Fibroblast of skin of left biceps (primary cell): Measurements from ENCODE around the gene NARF.
"Not testable (repeated sequence)": the region's sequence is repeated elsewhere in the genome, so short reads cannot be mapped to it uniquely, and the experiment has no call there.

Experiments used
- DNase-seq, 2 experiments: peaks; one replicate each; pipeline ENCODE4 v3.0.0-alpha.2; 2013; ENCODE audit warnings: low read depth in 2 of 2

Gene NARF

GRCh38 chr17:82458179-82458884 is at the start of gene NARF:
NARF (plus strand) TSS chr17:82458741; CDS start chr17:82458804, 63 bp downstream.
- peak; percentile 98 for DNase-seq

DNA sequence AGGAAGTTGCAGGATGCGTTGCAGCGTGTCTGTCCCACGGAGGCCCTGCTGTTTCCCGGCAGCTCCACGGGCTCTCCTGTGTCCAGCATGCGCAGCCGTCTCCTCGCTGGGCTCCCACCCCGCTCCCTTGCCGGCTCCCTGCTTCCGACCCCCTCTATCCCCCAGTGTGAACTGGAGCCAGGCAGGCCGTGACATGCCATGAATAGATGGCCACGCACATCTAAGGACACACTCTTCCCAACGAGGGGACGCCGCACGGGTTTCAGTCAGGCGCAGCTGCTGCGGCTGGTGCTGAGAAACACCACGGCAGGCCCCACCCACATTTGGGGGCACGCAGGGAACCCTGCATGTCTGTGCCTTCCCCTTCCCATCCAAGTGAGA is 49.6 kb upstream of the NARF start:
- no peak for DNase-seq

- no peak for DNase-seq
Observed at GRCh38 chr17:82410014-82410716, 48.4 kb upstream of the NARF start.

- DNase-seq, result no peak
Observed at GRCh38 chr17:82411396-82412053, 47.0 kb upstream of the NARF start.

GRCh38 chr17:82412081-82412480 is 46.5 kb upstream of the NARF start:
- DNase-seq, result not testable (repeated sequence)

GRCh38 chr17:82412535-82413520 is 45.7 kb upstream of the NARF start:
- DNase-seq, result no peak

- DNase-seq, result no peak
Observed at GRCh38 chr17:82414548-82415281, 43.8 kb upstream of the NARF start.

GRCh38 chr17:82415336-82415735 is 43.2 kb upstream of the NARF start:
- no peak for DNase-seq

DNA sequence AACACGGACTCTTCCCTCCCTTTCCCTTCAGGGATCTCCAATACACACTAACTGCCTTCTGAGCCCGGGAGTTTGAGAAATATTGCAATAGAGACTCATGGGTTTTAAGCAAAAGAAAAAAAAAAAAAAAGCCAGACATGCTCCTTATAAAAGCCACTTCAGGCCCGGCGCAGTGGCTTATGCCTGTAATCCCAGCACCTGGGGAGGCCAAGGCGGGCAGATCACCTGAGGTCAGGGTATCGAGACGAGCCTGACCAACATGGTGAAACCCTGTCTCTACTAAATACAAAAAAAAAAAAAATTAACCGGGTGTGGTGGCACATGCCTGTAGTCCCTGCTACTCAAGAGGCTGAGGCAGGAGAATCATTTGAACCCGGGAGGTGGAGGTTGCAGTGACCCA is 42.8 kb upstream of the NARF start:
- no peak for DNase-seq

GRCh38 chr17:82416264-82416663 is 42.3 kb upstream of the NARF start:
- DNase-seq, result no peak

GRCh38 chr17:82416771-82417170 is 41.8 kb upstream of the NARF start:
- DNase-seq, result no peak

DNA sequence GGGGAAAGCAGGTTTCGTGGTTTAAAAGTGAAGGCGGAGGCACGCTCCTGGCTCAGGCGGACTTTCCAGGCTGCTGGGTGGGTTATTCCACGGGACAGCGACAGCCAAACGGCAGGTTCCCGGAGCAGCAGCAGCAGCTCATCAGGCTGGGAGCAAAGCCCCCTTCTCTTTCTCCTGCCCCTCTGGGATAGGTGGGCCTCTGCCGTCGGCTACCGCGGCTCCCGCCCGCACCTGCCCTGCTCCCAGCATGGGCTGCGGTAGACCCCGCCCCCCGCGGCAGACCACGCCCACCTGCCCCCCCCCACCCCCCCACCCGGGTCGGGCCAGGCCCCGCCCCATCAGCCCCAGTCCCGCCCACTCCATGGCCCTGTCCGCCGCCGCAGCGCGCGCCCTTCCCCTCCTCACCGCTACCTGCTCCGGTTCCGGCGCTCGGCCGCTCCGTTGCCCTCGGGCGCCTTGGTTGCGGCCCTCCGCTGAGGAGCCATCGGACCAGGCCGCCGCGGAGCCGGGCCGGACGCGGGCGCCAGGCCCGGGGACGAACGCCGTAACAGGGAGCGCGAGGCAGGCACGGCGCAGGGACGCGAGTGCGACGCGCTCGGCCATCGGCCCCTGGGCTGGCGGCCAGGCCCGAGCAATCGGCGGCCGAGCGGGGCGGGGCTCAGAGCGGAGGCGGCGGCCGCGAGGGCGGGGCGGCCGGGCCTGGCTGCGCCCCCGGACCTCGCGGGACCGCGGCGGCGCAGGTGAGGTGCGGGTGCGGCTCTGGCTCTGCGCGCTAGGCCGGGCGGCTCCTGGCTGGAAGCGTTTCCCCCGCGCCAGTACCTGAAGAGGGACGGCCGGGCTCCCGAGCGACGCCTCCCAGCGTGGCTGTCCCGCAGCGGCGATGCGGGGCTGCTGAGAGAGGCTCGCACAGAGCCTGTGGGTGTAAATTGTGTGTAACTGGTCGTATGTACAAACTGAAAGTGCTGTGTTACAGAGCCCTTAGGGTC is 40.2 kb upstream of the NARF start, which contains the start of the genes HEXD and OGFOD3:
Gene HEXD, plus strand, starts transcription at position 347 of the 986 bp plus-strand sequence. CDS start 1,453 bp downstream, outside the sequence.
Gene OGFOD3, minus strand, starts transcription at position 586 of the 986 bp plus-strand sequence. Its CDS starts 101 bp downstream, at position 485.
- peak; percentile 37 to 55 for DNase-seq

- DNase-seq, result no peak
Observed at GRCh38 chr17:82419540-82419939, 39.0 kb upstream of the NARF start.

DNA sequence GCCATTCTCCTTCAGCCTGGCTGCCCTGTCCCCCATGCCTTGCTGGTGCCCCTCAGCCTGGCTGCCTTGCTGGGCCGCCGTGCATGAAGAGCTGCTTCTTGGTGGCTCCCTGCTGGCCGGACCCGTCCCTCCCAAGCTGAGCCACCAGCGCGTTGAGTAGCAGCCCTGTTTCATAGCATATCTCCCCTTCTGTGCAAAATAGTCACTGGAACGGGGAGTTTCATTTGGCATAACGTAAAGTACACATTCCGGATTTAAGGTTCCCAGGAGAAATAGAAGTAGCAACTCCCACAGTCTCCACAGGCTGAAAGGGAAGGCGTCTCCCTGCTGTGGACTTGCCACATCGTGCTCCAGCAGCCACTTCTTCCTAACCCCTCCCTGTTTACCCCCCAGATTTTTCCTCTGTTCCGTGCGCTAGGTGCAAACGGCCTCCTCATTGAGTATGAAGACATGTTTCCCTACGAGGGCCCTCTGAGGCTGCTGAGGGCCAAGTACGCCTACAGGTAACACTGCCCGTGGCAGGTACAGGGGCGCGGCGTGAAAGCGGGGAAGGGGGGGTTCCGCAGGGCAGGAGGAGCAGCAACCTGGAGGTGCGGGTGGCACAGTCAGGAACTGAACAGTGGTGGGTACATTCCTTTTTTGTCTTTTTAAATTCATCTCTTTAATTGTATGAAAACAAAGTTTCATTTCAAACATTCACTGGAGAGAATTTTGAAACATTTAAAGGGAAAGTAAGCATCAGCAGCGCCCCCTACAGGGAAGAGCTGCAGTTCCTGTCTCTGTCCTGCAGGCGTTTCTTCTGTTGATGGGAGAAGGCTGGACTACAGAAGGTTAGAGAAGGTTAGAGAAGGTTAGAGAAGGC is 34.3 kb upstream of the NARF start:
- no peak for DNase-seq

- no peak for DNase-seq
Observed at GRCh38 chr17:82424863-82425159, 33.7 kb upstream of the NARF start.

- DNase-seq, result no peak
Observed at GRCh38 chr17:82428546-82428945, 30.0 kb upstream of the NARF start.

DNA sequence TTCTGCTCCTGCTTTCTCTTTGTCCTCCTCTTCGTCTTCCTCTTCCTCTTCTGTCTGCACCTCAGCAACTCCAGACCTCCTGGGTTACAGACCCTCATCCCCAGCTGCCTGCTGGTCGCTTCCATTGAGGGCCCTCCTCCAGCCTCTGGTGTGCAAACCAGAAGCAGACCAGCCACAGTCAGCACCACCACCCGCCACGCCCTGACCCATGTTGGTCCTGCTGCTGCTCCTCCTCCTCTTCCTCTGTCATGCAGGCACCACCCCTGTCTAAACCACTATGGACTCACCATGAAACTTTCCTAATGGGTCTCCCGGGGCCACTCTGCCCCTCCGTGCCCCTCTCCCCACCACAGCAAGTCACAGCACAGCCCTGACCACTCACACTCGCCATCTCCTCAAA is 28.7 kb upstream of the NARF start:
- DNase-seq, result no peak

- no peak for DNase-seq
Observed at GRCh38 chr17:82432017-82432416, 26.5 kb upstream of the NARF start.
